HG03432 (cell line): Measurements from ENCODE around the gene RNPEP.
A peak's percentile ranks its signal among the peaks of the same experiment; 100 is the strongest.
"Not testable (repeated sequence)": the region's sequence is repeated elsewhere in the genome, so short reads cannot be mapped to it uniquely, and the experiment has no call there.

Experiments
- ATAC-seq: cut with Tn5 transposase; IDR thresholded peaks from one replicate; pipeline ENCODE4 v1.9.1; 2021; ENCODE audit warnings: mild to moderate bottlenecking, moderate library complexity; ENCODE audit not compliant: unreplicated experiment

The RNPEP gene

GRCh38 chr1:202034149-202034682 is 51.8 kb downstream of the RNPEP start:
- ATAC-seq: no peak

- ATAC-seq: peak; percentile 75
These were observed 52.4 kb downstream of the RNPEP start for GRCh38 chr1:202034683-202035462.

DNA sequence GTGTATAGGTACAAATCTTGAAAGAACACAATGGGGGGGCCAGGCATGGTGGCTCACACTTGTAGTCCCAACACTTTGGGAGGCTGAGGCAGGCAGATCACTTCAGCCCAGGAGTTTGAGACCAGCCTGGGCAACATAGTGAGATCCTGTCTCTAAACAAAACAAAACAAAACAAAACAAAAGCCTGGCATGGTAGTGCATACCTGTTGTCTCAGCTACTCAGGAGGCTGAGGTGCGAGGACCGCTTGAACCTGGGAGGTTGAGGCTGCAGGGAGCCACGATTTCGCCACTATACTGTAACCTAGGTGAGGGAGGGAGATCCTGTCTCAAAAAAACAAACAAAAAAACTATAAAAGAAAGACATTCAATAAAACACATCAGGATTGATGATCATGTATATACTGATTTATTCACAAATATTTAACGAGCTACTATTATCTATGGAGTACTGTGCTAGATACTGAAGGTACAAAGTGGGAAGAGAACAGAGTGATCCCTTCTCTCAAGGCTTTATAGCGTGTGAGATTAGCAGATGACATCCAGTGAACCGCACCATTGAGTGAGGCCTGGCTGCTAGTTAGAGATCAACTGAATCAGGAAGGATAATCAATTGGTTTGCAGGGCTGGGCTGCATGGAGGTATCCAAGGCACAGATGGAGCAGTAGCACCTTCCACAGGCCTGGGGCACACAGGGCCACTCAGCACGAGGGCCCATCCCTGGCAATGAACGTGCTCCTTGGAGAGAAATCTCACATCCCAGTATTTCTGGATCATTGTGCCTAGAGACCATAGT is 54.3 kb downstream of the RNPEP start:
- ATAC-seq: no peak

GRCh38 chr1:202037706-202038296 is 55.4 kb downstream of the RNPEP start:
- no peak for ATAC-seq

DNA sequence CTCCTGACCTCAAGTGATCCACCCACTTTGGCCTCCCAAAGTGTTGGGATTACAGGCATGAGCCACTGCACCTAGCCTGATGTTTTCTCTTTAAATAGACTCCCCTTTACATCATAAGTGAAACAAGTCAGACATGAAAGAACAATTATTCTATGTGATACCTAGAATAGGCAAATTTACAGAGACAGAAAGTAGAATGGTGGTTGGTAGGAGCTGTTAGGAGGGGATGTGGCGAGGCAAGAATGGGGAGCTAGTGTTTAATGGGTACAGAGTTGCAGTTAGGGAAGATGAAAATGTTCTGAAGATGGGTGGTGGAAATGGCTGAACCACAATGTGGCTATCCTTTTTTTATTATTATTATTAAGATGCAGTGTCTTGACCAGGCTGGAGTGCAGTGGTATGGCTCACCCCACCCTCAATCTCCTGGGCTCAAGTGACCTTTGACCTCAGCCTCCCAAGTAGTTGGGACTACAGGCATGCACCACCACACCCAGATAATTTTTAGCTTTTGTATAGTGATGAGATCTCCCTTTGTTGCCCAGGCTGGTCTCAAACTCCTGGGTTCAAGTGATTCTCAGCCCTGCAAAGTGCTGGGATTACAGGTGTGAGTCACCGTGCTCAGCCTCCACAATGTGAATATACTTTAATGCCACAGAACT is 56.4 kb downstream of the RNPEP start:
- peak; percentile 48 for ATAC-seq

DNA sequence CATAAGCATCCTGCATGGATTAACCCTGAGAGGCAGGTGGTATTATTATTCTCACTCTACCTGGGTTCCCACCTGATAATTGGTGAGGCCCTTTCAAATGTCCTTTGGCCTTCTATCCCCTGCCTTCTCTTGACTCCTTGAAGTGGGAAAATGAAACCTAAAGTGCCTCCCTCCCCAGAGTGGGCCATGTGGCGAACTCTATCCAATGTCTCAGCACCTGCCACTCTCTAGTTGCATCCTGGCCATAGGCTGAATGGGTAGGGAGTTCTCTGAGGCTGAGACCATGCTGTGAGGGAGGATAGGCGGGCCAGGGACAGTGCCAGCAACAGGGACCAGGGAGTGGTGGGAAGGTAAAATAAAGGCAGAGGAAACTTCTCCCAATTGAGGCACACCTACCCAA is 63.3 kb downstream of the RNPEP start:
- no peak for ATAC-seq

DNA sequence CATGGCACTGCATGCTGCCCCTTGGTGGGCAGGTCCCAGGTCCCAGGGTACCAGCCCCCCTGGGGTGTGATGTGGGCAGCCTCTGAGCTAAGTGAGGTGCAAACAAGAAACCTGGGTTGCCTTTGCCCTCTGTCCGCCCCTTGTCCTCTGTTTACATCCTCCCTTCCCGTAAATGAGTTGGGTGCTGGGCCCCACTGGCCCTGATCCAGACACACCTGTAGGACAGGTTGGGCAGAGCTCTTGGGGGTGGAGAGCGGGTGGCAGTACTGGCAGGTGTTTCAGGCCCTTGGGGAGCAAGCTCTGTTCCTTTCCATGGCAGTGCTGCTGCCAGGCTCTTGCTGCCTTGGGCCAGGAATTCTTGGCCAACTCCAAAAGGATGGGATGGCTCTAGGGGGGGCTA is 63.8 kb downstream of the RNPEP start:
- ATAC-seq: no peak

GRCh38 chr1:202046748-202047708 is 64.6 kb downstream of the RNPEP start:
- no peak for ATAC-seq

GRCh38 chr1:202047977-202048376 is 65.5 kb downstream of the RNPEP start:
- ATAC-seq: no peak

GRCh38 chr1:202049129-202049528 is 66.7 kb downstream of the RNPEP start:
- ATAC-seq: no peak

GRCh38 chr1:202054094-202054493 is 71.6 kb downstream of the RNPEP start:
- no peak for ATAC-seq

DNA sequence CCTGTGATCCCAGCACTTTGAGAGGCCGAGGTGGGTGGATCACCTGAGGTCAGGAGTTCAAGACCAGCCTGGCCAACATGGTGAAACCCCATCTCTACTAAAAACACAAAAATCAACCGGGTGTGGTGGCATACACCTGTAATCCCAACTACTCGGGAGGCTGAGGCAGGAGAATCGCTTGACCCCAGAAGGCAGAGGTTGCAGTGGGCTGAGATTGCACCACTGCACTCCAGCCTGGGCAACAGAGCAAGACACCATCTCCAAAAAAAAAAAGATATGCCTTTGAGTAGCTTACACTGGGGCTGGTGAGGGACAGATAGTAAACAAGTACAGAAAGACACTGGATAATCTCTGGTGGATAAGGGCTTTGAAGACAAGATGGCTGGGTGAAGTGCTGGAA is 72.2 kb downstream of the RNPEP start:
- not testable (repeated sequence) for ATAC-seq
